Measurements from ENCODE around the gene UNC45B. TPM values are rescaled to one million over a fixed set of nuclear protein-coding genes. Genes with fewer than 3 reads are reported as not detected.

UNC45B gene
- total and polyA plus RNA-seq, 2 of the 4 experiments (the other 2 are of a cell fraction): not detected

DNA sequence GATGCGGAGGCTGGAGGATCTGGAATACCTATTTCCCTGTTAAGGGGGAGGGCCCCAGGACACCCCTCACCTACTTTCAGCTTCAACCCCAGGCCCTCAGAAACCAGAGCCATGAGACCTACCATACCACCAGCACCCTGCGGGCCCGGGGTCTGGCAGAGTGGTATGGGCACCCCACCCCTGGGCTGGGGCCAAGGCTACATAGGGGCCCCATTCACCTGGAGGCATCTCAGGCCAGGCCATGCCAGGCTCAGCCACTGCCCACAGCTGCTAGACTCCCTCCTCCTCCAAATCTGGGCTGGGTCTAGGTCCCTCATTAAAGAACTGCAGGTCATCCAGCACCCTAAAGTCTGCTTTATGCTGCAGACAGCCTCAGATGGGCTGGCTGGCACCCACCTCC, 17.2 kb upstream of the UNC45B start:
- in situ Hi-C loops (cut with MboI; ENCODE audit: low sequenced_read_pairs): no loop called here
- H4K20me1 ChIP-seq (ENCODE audit: insufficient read depth, low read length): no peaks in the 10 kb centered on the region; the same call in 1 of the 2 replicates
- POLR2A ChIA-PET (ENCODE audit: unreplicated experiment): no interaction called here

More for the DNA sequence above, 17.2 kb upstream of the UNC45B start:
- DNase-seq: no peak
- Histone ChIP-seq H3K4me2 (ENCODE audit: low read depth, low read length) (no peak overlapping the region), H4K5ac (ENCODE audit: low read depth, low read length) (no peak overlapping the region; the same call in 1 of the 2 replicates), H2AK9ac (replicated peaks; ENCODE audit: low read depth, low read length, poor library complexity) (no peak overlapping the region), H2AK5ac (ENCODE audit: low read depth, low read length) (no peak overlapping the region), H3K9me1 (ENCODE audit: insufficient read depth, low read length) (peaks cover 17% of the 10 kb centered on the region), H3K14ac (replicated peaks; ENCODE audit: low read depth, low read length) (no peak overlapping the region), H3K27ac (ENCODE audit: insufficient read depth, low read length) (peak overlapping the region; percentile 63; the same call in 1 of the 2 replicates), H3K4me3 (ENCODE audit: insufficient read depth, low read depth, low read length) (no peak overlapping the region), H3K36me3 (ENCODE audit: control insufficient read depth, insufficient read depth, low read length) (peaks cover 43% of the 10 kb centered on the region), H3K27me3 (ENCODE audit: control insufficient read depth, insufficient read depth, low read length) (no peaks in the 10 kb centered on the region), H3K9ac (ENCODE audit: low read depth, low read length) (no peak overlapping the region), H4K8ac (ENCODE audit: low read depth in 2 of 2, low read length in 2 of 2) (no peak overlapping the region), H3K79me1 (ENCODE audit: low read depth in 1 of 2, low read length in 2 of 2) (no peaks in the 10 kb centered on the region), H2BK5ac (ENCODE audit: low read depth, low read length, poor library complexity, severe bottlenecking) (no peak overlapping the region), H3K18ac (ENCODE audit: low read depth, low read length) (no peak overlapping the region; the same call in 1 of the 2 replicates), H3K56ac (ENCODE audit: extremely low read depth, insufficient read depth, low read length) (no peak overlapping the region), H3K4me1 (ENCODE audit: control insufficient read depth, insufficient read depth, low read length) (peaks cover 36% of the 10 kb centered on the region), H2BK120ac (ENCODE audit: low read depth, low read length) (no peak overlapping the region), H2BK15ac (ENCODE audit: low read depth, low read length) (no peak overlapping the region), H3K4ac (ENCODE audit: low read depth, low read length) (no peak overlapping the region), H3K23ac (ENCODE audit: low read depth, low read length) (no peak overlapping the region), H3K9me3 (ENCODE audit: control insufficient read depth, insufficient read depth, low read length) (no peaks in the 10 kb centered on the region), H4K91ac (ENCODE audit: insufficient read depth, low read depth, low read length) (no peak overlapping the region), H2AFZ (replicated peaks; ENCODE audit: low read length, poor library complexity) (no peak overlapping the region), H2BK20ac (ENCODE audit: low read depth, low read length) (no peak overlapping the region)
- CTCF ChIA-PET: no interaction called here
- WGBS, 2 experiments (ENCODE audit: extremely low coverage in 2 of 2, insufficient read length in 1 of 2): 100% methylated on average over 1 of the region's 3 CpGs; no CpG with 5 or more reads in 1 of the 2 experiments
- no peak for TF ChIP-seq SMC3 (IDR thresholded peaks at IDR 0.05; ENCODE audit: low read depth, low read length)
- no peak for TF ChIP-seq MAFK (IDR thresholded peaks at IDR 0.05; ENCODE audit: low read depth, low read length)
- no peak for TF ChIP-seq CHD1 (IDR thresholded peaks at IDR 0.05; ENCODE audit: low read depth, low read length)
- TF ChIP-seq, protein P1, sequence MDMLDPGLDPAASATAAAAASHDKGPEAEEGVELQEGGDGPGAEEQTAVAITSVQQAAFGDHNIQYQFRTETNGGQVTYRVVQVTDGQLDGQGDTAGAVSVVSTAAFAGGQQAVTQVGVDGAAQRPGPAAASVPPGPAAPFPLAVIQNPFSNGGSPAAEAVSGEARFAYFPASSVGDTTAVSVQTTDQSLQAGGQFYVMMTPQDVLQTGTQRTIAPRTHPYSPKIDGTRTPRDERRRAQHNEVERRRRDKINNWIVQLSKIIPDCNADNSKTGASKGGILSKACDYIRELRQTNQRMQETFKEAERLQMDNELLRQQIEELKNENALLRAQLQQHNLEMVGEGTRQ (IDR thresholded peaks at IDR 0.05; ENCODE audit: low read depth, low read length): no peak
- TF ChIP-seq FOS (IDR thresholded peaks at IDR 0.05; ENCODE audit: low read depth, low read length): no peak
- no peak for TF ChIP-seq RAD21 (IDR thresholded peaks at IDR 0.05; ENCODE audit: low read length)
- TF ChIP-seq NFE2L2 (IDR thresholded peaks at IDR 0.05; ENCODE audit: low read depth, low read length): no peak
- TF ChIP-seq, protein P2, sequence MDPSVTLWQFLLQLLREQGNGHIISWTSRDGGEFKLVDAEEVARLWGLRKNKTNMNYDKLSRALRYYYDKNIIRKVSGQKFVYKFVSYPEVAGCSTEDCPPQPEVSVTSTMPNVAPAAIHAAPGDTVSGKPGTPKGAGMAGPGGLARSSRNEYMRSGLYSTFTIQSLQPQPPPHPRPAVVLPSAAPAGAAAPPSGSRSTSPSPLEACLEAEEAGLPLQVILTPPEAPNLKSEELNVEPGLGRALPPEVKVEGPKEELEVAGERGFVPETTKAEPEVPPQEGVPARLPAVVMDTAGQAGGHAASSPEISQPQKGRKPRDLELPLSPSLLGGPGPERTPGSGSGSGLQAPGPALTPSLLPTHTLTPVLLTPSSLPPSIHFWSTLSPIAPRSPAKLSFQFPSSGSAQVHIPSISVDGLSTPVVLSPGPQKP (IDR thresholded peaks at IDR 0.05; ENCODE audit: borderline replicate concordance, low read depth, low read length): no peak
- no peak for TF ChIP-seq MAZ (IDR thresholded peaks at IDR 0.05; ENCODE audit: borderline replicate concordance, low read depth, low read length)
- TF ChIP-seq RFX5 (IDR thresholded peaks at IDR 0.05; ENCODE audit: low read depth, low read length): no peak
- TF ChIP-seq RCOR1 (IDR thresholded peaks at IDR 0.05; ENCODE audit: insufficient replicate concordance, low read length): no peak
- no peak for TF ChIP-seq MXI1 (IDR thresholded peaks at IDR 0.05; ENCODE audit: borderline replicate concordance, low read depth, low read length)
- TF ChIP-seq CEBPB (IDR thresholded peaks at IDR 0.05; ENCODE audit: low read depth, low read length): no peak
- TF ChIP-seq BHLHE40 (IDR thresholded peaks at IDR 0.05; ENCODE audit: low read depth, low read length): no peak
- TF ChIP-seq, protein P3, sequence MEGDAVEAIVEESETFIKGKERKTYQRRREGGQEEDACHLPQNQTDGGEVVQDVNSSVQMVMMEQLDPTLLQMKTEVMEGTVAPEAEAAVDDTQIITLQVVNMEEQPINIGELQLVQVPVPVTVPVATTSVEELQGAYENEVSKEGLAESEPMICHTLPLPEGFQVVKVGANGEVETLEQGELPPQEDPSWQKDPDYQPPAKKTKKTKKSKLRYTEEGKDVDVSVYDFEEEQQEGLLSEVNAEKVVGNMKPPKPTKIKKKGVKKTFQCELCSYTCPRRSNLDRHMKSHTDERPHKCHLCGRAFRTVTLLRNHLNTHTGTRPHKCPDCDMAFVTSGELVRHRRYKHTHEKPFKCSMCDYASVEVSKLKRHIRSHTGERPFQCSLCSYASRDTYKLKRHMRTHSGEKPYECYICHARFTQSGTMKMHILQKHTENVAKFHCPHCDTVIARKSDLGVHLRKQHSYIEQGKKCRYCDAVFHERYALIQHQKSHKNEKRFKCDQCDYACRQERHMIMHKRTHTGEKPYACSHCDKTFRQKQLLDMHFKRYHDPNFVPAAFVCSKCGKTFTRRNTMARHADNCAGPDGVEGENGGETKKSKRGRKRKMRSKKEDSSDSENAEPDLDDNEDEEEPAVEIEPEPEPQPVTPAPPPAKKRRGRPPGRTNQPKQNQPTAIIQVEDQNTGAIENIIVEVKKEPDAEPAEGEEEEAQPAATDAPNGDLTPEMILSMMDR (conservative IDR thresholded peaks at IDR 0.05; ENCODE audit: low read depth, low read length): no peak
- TF ChIP-seq POLR2A (IDR thresholded peaks at IDR 0.05; ENCODE audit: low read depth, low read length): no peak
- ATAC-seq (ENCODE audit: low read depth): no peak
- dilution Hi-C loops (cut with HindIII; ENCODE audit: low sequenced_read_pairs, unreplicated experiment) (no loop called here), intact Hi-C loops (cut with micrococcal nuclease) (no loop called here)
- no TSS peak for BruUV-seq (replicated peaks)

All from IMR-90 (cell line).